NB4 (cell line): Measurements from ENCODE around the gene ITGA1.
"Not testable (repeated sequence)": the region's sequence is repeated elsewhere in the genome, so short reads cannot be mapped to it uniquely, and the experiment has no call there.

Source experiments
- CTCF ChIP-seq: IDR thresholded peaks from one replicate; pipeline ENCODE4 v1.5.1; 2012; ENCODE audit warnings: low read depth, low read length
- MAX ChIP-seq: IDR thresholded peaks from 2 replicates; pipeline ENCODE4 v1.6.1; 2011; ENCODE audit warnings: low read depth, low read length

DNA sequence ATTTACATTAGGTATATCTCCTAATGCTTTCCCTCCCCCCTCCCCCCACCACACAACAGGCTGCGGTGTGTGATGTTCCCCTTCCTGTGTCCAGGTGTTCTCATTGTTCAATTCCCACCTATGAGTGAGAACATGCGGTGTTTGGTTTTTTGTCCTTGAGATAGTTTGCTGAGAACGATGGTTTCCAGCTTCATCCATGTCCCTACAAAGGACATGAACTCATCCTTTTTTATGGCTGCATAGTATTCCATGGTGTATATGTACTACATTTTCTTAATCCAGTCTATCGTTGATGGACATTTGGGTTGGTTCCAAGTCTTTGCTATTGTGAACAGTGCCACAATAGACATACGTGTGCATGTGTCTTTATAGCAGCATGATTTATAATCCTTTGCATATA is 61.0 kb downstream of the ITGA1 start:
- TF ChIP-seq CTCF, MAX: not testable (repeated sequence)
